Esophagus (tissue), 2 donors: ENCODE results near the gene PLCB3. TPM values are rescaled to one million over a fixed set of nuclear protein-coding genes. Genes with fewer than 3 reads are reported as not detected.

Experiments used
- H3K27ac ChIP-seq, 2 donors: one replicate each; pipeline ENCODE4 v1.5.1; 2013; ENCODE audit warnings: low read depth in 2 of 2, mild to moderate bottlenecking in 2 of 2, inconsistent platforms in 1 of 2, low read length in 1 of 2, moderate library complexity in 1 of 2
- H3K27me3 ChIP-seq, 2 donors: one replicate each; pipeline ENCODE4 v1.6.1; 2013; ENCODE audit warnings: low read length in 2 of 2, control low read depth in 1 of 2, mild to moderate bottlenecking in 1 of 2; ENCODE audit not compliant: insufficient read depth in 2 of 2, control insufficient read depth in 1 of 2
- H3K36me3 ChIP-seq, 2 donors: one replicate each; pipeline ENCODE4 v1.6.1; 2013; ENCODE audit warnings: low read length in 1 of 2; ENCODE audit not compliant: control insufficient read depth in 2 of 2, insufficient read depth in 2 of 2
- H3K4me1 ChIP-seq, 2 donors: one replicate each; pipeline ENCODE4 v1.6.1; 2013; ENCODE audit warnings: low read length in 1 of 2; ENCODE audit not compliant: control insufficient read depth in 2 of 2, insufficient read depth in 2 of 2
- H3K4me3 ChIP-seq, 2 donors: one replicate each; pipeline ENCODE4 v1.5.1; 2013; ENCODE audit warnings: low read length in 2 of 2, mild to moderate bottlenecking in 2 of 2, low read depth in 1 of 2, moderate library complexity in 1 of 2
- H3K9me3 ChIP-seq, 2 donors: one replicate each; pipeline ENCODE4 v1.6.1; 2013; ENCODE audit warnings: mild to moderate bottlenecking in 2 of 2, low read depth in 1 of 2, low read length in 1 of 2, moderate library complexity in 1 of 2; ENCODE audit not compliant: control insufficient read depth in 2 of 2, insufficient read depth in 1 of 2
- WGBS, 2 donors: extraction: QIAGEN DNeasy Blood & Tissue Kit; methylation state at CpG; one replicate each; pipeline ENCODE4 v1.1.7; 2013; 5-methylcytosine and 5-hydroxymethylcytosine counted together
- polyA plus RNA-seq, 2 donors: library from polyadenylated mRNA; stranded (reverse); fragments of 200-250 nt; gene quantifications; one replicate each; pipeline ENCODE4 v1.2.3, GENCODE V29; 2013
- donor health status: healthy with polysubstance abuse.
- donor health status: Bipolar disorder and iron deficiency.

The PLCB3 gene
- polyA plus RNA-seq = 10 to 100 TPM; 24.6 to 37.4 TPM

GRCh38 chr11:64251016-64251752 lies at the start of gene PLCB3:
PLCB3 (plus strand) TSS chr11:64251530; CDS start chr11:64251650, 120 bp downstream.
- WGBS, 2 donors = 1% methylated on average over 66 to 75 of the region's 75 CpGs

DNA sequence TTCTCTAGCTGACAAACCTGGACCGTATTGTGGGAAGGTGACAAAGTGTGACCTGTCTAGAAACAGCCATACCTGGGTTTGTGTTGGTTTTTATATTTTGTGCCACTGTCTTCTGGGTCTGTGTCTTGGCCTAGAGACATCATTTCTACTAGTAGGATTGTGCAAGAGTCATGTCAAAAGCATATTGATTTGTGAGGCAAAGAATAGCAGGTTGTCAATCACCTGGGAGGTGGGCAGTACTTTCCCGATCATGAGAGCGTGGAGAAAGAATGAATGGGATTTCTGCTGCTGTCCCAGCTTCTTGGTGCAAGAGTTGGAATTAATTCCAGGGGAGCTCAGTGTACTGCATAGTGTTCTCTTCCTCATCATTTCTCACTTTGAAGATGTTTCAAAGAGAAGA lies 49.8 kb upstream of the PLCB3 start:
- no peak overlapping the region for H3K4me3 ChIP-seq
- 67 to 82% methylated on average over 3 of the region's 3 CpGs for WGBS, 2 donors
- no peaks in the 10 kb centered on the region for H3K9me3 ChIP-seq
- no peaks in the 10 kb centered on the region for H3K27me3 ChIP-seq
- no peak overlapping the region for H3K27ac ChIP-seq
- no peaks in the 10 kb centered on the region for H3K4me1 ChIP-seq
- peaks cover 21 to 43% of the 10 kb centered on the region in 2 donors for H3K36me3 ChIP-seq

More at GRCh38 chr11:64251016-64251752, at the start of gene PLCB3:
- Histone ChIP-seq H3K27me3 (no peaks in the 10 kb centered on the region), H3K4me1 (peaks cover 6 to 14% of the 10 kb centered on the region in 2 donors), H3K36me3 (peaks cover 0 to 18% of the 10 kb centered on the region in 2 donors), H3K4me3 (peak within 1 kb of the TSS; percentile 75 to 85), H3K27ac (peak within 1 kb of the TSS; percentile 64 to 84), H3K9me3 (no peaks in the 10 kb centered on the region)

GRCh38 chr11:64202992-64203391 lies 48.3 kb upstream of the PLCB3 start:
- WGBS, 2 donors = 96 to 97% methylated on average over 9 of the region's 9 CpGs
- Histone ChIP-seq H3K27ac (no peak overlapping the region), H3K4me3 (no peak overlapping the region), H3K36me3 (peaks cover 17 to 33% of the 10 kb centered on the region in 2 donors), H3K4me1 (peaks cover 0 to 2% of the 10 kb centered on the region in 2 donors), H3K27me3 (no peaks in the 10 kb centered on the region), H3K9me3 (no peaks in the 10 kb centered on the region)

- Histone ChIP-seq H3K9me3 (no peaks in the 10 kb centered on the region), H3K4me1 (peaks cover 0 to 3% of the 10 kb centered on the region in 2 donors), H3K4me3 (no peak overlapping the region), H3K27me3 (no peaks in the 10 kb centered on the region), H3K36me3 (peaks cover 17 to 33% of the 10 kb centered on the region in 2 donors), H3K27ac (no peak overlapping the region)
- 88 to 90% methylated on average over 27 of the region's 27 CpGs for WGBS, 2 donors
Observed at GRCh38 chr11:64203421-64204079, 47.8 kb upstream of the PLCB3 start.

DNA sequence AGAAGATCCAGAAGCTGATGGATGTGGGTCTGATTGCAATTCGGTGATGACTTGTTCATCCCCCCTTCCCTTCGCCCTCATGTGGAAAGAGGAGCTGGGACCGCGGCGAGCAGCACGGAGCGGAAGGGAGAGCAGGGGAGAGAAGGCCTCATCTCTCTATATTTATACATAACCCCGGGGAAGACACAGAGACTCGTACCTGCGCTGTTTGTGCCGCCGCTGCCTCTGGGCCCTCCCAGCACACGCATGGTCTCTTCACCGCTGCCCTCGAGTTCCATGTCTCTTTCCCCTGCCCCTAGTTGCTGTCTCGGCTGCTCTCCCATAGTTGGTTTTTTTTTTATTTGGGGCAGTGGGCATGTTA lies 47.3 kb upstream of the PLCB3 start:
- Histone ChIP-seq H3K36me3 (peaks cover 17 to 33% of the 10 kb centered on the region in 2 donors), H3K4me3 (no peak overlapping the region), H3K9me3 (no peaks in the 10 kb centered on the region), H3K4me1 (peaks cover 0 to 6% of the 10 kb centered on the region in 2 donors), H3K27me3 (no peaks in the 10 kb centered on the region), H3K27ac (no peak overlapping the region)
- whole genome bisulfite sequencing, 2 donors = 73 to 86% methylated on average over 16 of the region's 16 CpGs

DNA sequence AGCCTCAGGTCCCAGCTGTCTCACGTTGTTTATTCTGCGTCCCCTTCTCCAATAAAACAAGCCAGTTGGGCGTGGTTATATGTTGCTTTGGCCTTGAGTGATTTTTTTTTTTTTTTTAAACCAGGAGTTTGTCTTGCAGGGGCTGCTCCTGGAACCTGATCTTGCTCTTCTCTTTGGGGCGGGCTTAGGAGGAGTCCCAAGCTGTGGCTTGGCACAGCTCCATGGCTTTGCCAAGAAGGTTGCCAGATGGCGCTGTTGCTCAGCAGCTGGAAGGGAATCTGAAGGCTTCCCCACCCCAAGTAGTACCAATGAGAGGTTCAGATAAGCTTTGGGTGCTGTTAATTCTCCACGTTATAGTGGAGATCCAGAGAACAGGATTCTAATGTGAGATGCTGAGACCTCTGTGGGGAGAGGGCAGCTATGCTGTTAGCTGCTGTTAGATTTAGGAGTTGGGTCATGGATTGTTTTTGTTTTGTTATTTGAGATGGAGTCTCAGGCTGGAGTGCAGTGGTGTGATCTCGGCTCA lies 46.8 kb upstream of the PLCB3 start:
- Histone ChIP-seq H3K27ac (no peak overlapping the region), H3K36me3 (peaks cover 17 to 33% of the 10 kb centered on the region in 2 donors), H3K9me3 (no peaks in the 10 kb centered on the region), H3K27me3 (no peaks in the 10 kb centered on the region), H3K4me3 (no peak overlapping the region), H3K4me1 (peaks cover 0 to 6% of the 10 kb centered on the region in 2 donors)
- WGBS, 2 donors = 25 to 29% methylated on average over 7 of the region's 7 CpGs

- peaks cover 13 to 26% of the 10 kb centered on the region in 2 donors for H3K36me3 ChIP-seq
- peak within 1 kb of the TSS; percentile 26 to 47 for H3K4me3 ChIP-seq
- H3K9me3 ChIP-seq = no peaks in the 10 kb centered on the region
- H3K27me3 ChIP-seq = no peaks in the 10 kb centered on the region
- H3K4me1 ChIP-seq = peaks cover 0 to 6% of the 10 kb centered on the region in 2 donors
- 55 to 75% methylated on average over 24 to 27 of the region's 27 CpGs for WGBS, 2 donors
- H3K27ac ChIP-seq = peak within 1 kb of the TSS; percentile 73 to 76
Observed at GRCh38 chr11:64206457-64207255, 44.7 kb upstream of the PLCB3 start, which contains the start of gene FERMT3. FERMT3 (plus strand) TSS chr11:64206721; CDS start chr11:64207365, 644 bp downstream.

DNA sequence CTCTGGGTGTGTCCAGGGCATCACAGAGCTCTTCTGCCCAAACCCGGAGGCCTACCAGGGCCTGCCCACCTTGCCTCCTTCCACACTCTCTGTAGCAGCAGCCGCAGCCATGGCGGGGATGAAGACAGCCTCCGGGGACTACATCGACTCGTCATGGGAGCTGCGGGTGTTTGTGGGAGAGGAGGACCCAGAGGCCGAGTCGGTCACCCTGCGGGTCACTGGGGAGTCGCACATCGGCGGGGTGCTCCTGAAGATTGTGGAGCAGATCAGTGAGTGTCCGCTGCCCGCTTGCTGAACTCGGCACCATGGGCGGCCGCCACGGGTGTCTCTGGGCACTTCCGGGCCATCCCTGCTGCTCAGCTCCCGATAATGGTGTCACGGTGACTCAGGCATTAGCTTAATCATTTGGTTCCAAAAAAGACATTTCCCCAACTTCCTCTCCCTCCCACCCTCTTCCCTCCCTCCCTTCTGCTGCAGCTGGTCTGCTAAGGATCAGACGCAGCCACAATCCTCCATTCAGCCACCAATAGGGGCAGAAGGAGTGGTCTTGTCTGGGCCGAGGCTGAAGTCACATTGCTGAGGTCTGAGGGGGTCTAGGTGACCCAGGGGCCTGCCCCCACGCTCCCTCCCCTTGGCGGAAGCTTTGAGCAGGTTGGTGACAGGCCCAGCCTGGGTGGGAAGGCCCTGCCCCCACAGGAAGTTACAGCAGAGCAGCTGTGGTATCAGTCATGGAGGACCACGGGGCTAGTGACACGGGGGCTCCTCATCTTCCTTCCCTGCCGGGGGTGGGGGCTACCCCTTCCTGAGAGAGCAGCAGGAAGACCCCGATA lies 43.9 kb upstream of the PLCB3 start:
- Histone ChIP-seq H3K36me3 (peaks cover 13 to 21% of the 10 kb centered on the region in 2 donors), H3K4me3 (peak overlapping the region; percentile 26 to 47), H3K27me3 (no peaks in the 10 kb centered on the region), H3K9me3 (no peaks in the 10 kb centered on the region), H3K27ac (peak overlapping the region; percentile 73 to 76), H3K4me1 (peaks cover 0 to 6% of the 10 kb centered on the region in 2 donors)
- 53 to 60% methylated on average over 30 of the region's 30 CpGs for whole genome bisulfite sequencing, 2 donors
